Measurements from ENCODE around the gene CHSY1.
"Not testable (repeated sequence)": the region's sequence is repeated elsewhere in the genome, so short reads cannot be mapped to it uniquely, and the experiment has no call there.

Gene CHSY1

GRCh38 chr15:101225658-101226057 lies 26.2 kb downstream of the CHSY1 start:
- Histone ChIP-seq H3K27ac (no peak overlapping the region), H3K4me3 (no peak overlapping the region), H3K9ac (no peak overlapping the region), H3K9me3 (replicated peaks in 1 of 11) (peaks cover 24 to 44% (median 34%) of the 10 kb centered on the region in 11 experiments), H4K20me1 (peaks cover 36 to 78% (median 67%) of the 10 kb centered on the region in 11 experiments; a peak in 20 of 22 replicates), H3K27me3 (no peaks in the 10 kb centered on the region), H3K4me2 (no peak overlapping the region), H3K4me1 (peaks cover 0 to 6% (median 0%) of the 10 kb centered on the region in 10 experiments; a peak in 3 of 20 replicates), H3K36me3 (peaks cover 62 to 99% (median 86%) of the 10 kb centered on the region in 11 experiments)
- no peak for TF ChIP-seq Cebpa-rat (IDR thresholded peaks at IDR 0.05)

- TF ChIP-seq Cebpa-rat (IDR thresholded peaks at IDR 0.05), result no peak
- Histone ChIP-seq H4K20me1 (peaks cover 60 to 100% (median 97%) of the 10 kb centered on the region in 11 experiments; a peak in 20 of 22 replicates), H3K4me1 (peaks cover 0 to 12% (median 0%) of the 10 kb centered on the region in 10 experiments; a peak in 6 of 20 replicates), H3K36me3 (peaks cover 31 to 99% (median 85%) of the 10 kb centered on the region in 11 experiments), H3K4me2 (no peak overlapping the region), H3K9me3 (replicated peaks in 1 of 11) (peaks cover 0 to 10% (median 0%) of the 10 kb centered on the region in 11 experiments; a peak in 1 of 22 replicates), H3K27ac (no peak overlapping the region), H3K9ac (no peak overlapping the region), H3K27me3 (no peaks in the 10 kb centered on the region), H3K4me3 (no peak overlapping the region)
These were observed 29.9 kb downstream of the CHSY1 start for GRCh38 chr15:101221902-101222301.

GRCh38 chr15:101220060-101220459 lies 31.8 kb downstream of the CHSY1 start:
- Histone ChIP-seq H3K4me3 (no peak overlapping the region), H3K27ac (no peak overlapping the region), H3K9me3 (replicated peaks in 1 of 11) (peaks cover 0 to 10% (median 0%) of the 10 kb centered on the region in 11 experiments; a peak in 1 of 22 replicates), H4K20me1 (peaks cover 62 to 100% (median 98%) of the 10 kb centered on the region in 11 experiments; a peak in 21 of 22 replicates), H3K4me1 (peaks cover 0 to 12% (median 0%) of the 10 kb centered on the region in 10 experiments; a peak in 6 of 20 replicates), H3K27me3 (no peaks in the 10 kb centered on the region), H3K9ac (no peak overlapping the region), H3K36me3 (peaks cover 14 to 99% (median 85%) of the 10 kb centered on the region in 11 experiments), H3K4me2 (no peak overlapping the region)
- TF ChIP-seq Cebpa-rat (IDR thresholded peaks at IDR 0.05), result no peak

GRCh38 chr15:101219441-101219840 lies 32.4 kb downstream of the CHSY1 start:
- peaks cover 0 to 12% (median 0%) of the 10 kb centered on the region in 10 experiments; a peak in 6 of 20 replicates for H3K4me1 ChIP-seq
- peaks cover 0 to 10% (median 0%) of the 10 kb centered on the region in 11 experiments; a peak in 1 of 22 replicates for H3K9me3 ChIP-seq (replicated peaks in 1 of 11)
- no peak overlapping the region for H3K4me2 ChIP-seq
- no peak overlapping the region for H3K4me3 ChIP-seq
- H3K27ac ChIP-seq, result no peak overlapping the region
- H4K20me1 ChIP-seq, result peaks cover 56 to 100% (median 95%) of the 10 kb centered on the region in 11 experiments; a peak in 21 of 22 replicates
- H3K36me3 ChIP-seq, result peaks cover 12 to 97% (median 83%) of the 10 kb centered on the region in 11 experiments
- no peaks in the 10 kb centered on the region for H3K27me3 ChIP-seq
- TF ChIP-seq Cebpa-rat (IDR thresholded peaks at IDR 0.05), result no peak
- H3K9ac ChIP-seq, result 0 out of 22 replicates have a peak overlapping the region, but pooled peaks of 1 of the 11 experiments have one; percentile 2

- Histone ChIP-seq H3K27me3 (no peaks in the 10 kb centered on the region), H3K27ac (no peak overlapping the region), H3K36me3 (peaks cover 12 to 88% (median 77%) of the 10 kb centered on the region in 11 experiments), H3K9me3 (replicated peaks in 1 of 11) (peaks cover 0 to 10% (median 0%) of the 10 kb centered on the region in 11 experiments; a peak in 1 of 22 replicates), H3K4me1 (peaks cover 12 to 25% (median 15%) of the 10 kb centered on the region in 10 experiments), H3K9ac (no peak overlapping the region), H4K20me1 (peaks cover 57 to 100% (median 94%) of the 10 kb centered on the region in 11 experiments; a peak in 21 of 22 replicates), H3K4me2 (no peak overlapping the region), H3K4me3 (no peak overlapping the region)
- TF ChIP-seq Cebpa-rat (IDR thresholded peaks at IDR 0.05), result no peak
These were observed 34.4 kb downstream of the CHSY1 start for GRCh38 chr15:101217446-101217845.

- Histone ChIP-seq H3K27ac (no peak overlapping the region), H3K9me3 (replicated peaks in 1 of 11) (peaks cover 0 to 10% (median 0%) of the 10 kb centered on the region in 11 experiments; a peak in 1 of 22 replicates), H3K9ac (no peak overlapping the region), H4K20me1 (peaks cover 46 to 100% (median 94%) of the 10 kb centered on the region in 11 experiments; a peak in 21 of 22 replicates), H3K4me2 (no peak overlapping the region), H3K36me3 (peaks cover 10 to 75% (median 70%) of the 10 kb centered on the region in 11 experiments), H3K4me3 (no peak overlapping the region), H3K4me1 (peaks cover 16 to 37% (median 22%) of the 10 kb centered on the region in 10 experiments), H3K27me3 (no peaks in the 10 kb centered on the region)
- no peak for TF ChIP-seq Cebpa-rat (IDR thresholded peaks at IDR 0.05)
These were observed 35.7 kb downstream of the CHSY1 start for GRCh38 chr15:101216100-101216499.

GRCh38 chr15:101215681-101216080 lies 36.2 kb downstream of the CHSY1 start:
- Histone ChIP-seq H3K4me1 (peaks cover 17 to 39% (median 26%) of the 10 kb centered on the region in 10 experiments), H3K9me3 (replicated peaks in 1 of 11) (peaks cover 0 to 10% (median 0%) of the 10 kb centered on the region in 11 experiments; a peak in 1 of 22 replicates), H3K4me2 (no peak overlapping the region), H3K27me3 (no peaks in the 10 kb centered on the region), H3K4me3 (no peak overlapping the region), H3K27ac (no peak overlapping the region), H3K9ac (no peak overlapping the region), H4K20me1 (peaks cover 42 to 100% (median 94%) of the 10 kb centered on the region in 11 experiments; a peak in 21 of 22 replicates), H3K36me3 (peaks cover 6 to 71% (median 66%) of the 10 kb centered on the region in 11 experiments)
- TF ChIP-seq Cebpa-rat (IDR thresholded peaks at IDR 0.05), result no peak

GRCh38 chr15:101214435-101215097 lies 37.3 kb downstream of the CHSY1 start:
- H4K20me1 ChIP-seq, result peaks cover 31 to 100% (median 94%) of the 10 kb centered on the region in 11 experiments; a peak in 21 of 22 replicates
- H3K27me3 ChIP-seq, result not testable (repeated sequence)
- H3K4me1 ChIP-seq, result peaks cover 15 to 43% (median 35%) of the 10 kb centered on the region in 10 experiments

GRCh38 chr15:101213570-101213969 lies 38.3 kb downstream of the CHSY1 start:
- Histone ChIP-seq H3K4me3 (no peak overlapping the region), H4K20me1 (peaks cover 28 to 100% (median 86%) of the 10 kb centered on the region in 11 experiments; a peak in 21 of 22 replicates), H3K4me2 (peak overlapping the region in 7 of 11 experiments; percentile 5 to 30 (median 20); a peak in 6 of 22 replicates), H3K36me3 (peaks cover 5 to 62% (median 48%) of the 10 kb centered on the region in 11 experiments; a peak in 21 of 22 replicates), H3K27ac (no peak overlapping the region), H3K27me3 (no peaks in the 10 kb centered on the region), H3K9ac (no peak overlapping the region), H3K9me3 (replicated peaks in 1 of 11) (peaks cover 0 to 10% (median 0%) of the 10 kb centered on the region in 11 experiments; a peak in 1 of 22 replicates), H3K4me1 (peaks cover 15 to 43% (median 39%) of the 10 kb centered on the region in 10 experiments)
- TF ChIP-seq Cebpa-rat (IDR thresholded peaks at IDR 0.05), result no peak

More at GRCh38 chr15:101214435-101215097, 37.3 kb downstream of the CHSY1 start:
- Histone ChIP-seq H3K9me3 (replicated peaks in 1 of 11) (peaks cover 0 to 10% (median 0%) of the 10 kb centered on the region in 11 experiments; a peak in 1 of 22 replicates), H3K36me3 (peaks cover 5 to 62% (median 57%) of the 10 kb centered on the region in 11 experiments; a peak in 21 of 22 replicates), H3K4me2 (peak overlapping the region in 4 of 11 experiments; percentile 2 to 30 (median 15); a peak in 4 of 22 replicates)
- not testable (repeated sequence) for H3K27ac ChIP-seq, H3K9ac ChIP-seq, H3K4me3 ChIP-seq

All from BLaER1 treated with 17β-estradiol and CSF1 and Interleukin-3, amounts not matched to agents 10 nM and 100 nM (cell line).